Panc1 (cell line): Measurements from ENCODE around the gene GDF3.

Experiments
- CTCF ChIP-seq: fragments of 450-650 bp; IDR thresholded peaks from 2 replicates; pipeline ENCODE4 v1.5.1; 2017; ENCODE audit warnings: mild to moderate bottlenecking
- SIN3A ChIP-seq: IDR thresholded peaks from 2 replicates; pipeline ENCODE4 v1.6.1; 2012; ENCODE audit warnings: low read depth, mild to moderate bottlenecking, low read length, moderate library complexity, borderline replicate concordance; ENCODE audit not compliant: insufficient read depth

DNA sequence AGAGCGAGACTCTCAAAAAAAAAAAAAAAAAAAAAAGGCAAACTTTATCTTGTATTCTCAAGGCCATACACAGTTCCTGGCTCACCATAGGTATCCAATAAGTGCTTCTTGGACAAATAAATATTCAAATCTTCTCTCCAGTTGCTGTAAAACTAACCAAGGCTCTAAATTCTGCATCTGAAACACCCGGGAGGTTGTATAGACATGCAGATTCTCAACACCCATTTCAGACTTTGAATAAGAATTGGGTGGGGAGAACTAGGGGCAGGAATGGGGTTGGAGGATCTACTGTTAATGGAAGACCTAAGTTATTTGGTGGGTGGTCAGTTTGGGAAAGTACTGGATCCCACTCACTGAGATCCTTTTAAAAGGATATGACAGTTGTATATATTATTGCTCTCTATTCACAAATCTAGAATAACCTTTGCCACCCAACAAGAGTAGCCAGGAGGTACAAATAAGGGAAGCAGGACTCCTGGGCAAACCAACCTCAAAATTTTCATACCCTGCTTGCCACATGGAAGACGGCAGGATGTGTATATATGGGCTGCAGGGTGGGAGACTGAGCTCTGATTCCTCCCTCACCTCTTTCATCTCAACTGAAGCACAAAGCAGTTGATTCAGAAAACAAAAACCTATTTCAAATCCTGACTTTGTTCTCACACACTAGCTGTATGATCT, 879 bp downstream of the GDF3 start:
- no peak for TF ChIP-seq CTCF
- TF ChIP-seq SIN3A = no peak
